Fibroblast of skin of abdomen (primary cell): ENCODE measurements around the gene LAMA2.

ENCODE experiments used
- DNase-seq: peaks from one replicate; pipeline ENCODE4 v3.0.0-alpha.2; 2013

Gene LAMA2

DNA sequence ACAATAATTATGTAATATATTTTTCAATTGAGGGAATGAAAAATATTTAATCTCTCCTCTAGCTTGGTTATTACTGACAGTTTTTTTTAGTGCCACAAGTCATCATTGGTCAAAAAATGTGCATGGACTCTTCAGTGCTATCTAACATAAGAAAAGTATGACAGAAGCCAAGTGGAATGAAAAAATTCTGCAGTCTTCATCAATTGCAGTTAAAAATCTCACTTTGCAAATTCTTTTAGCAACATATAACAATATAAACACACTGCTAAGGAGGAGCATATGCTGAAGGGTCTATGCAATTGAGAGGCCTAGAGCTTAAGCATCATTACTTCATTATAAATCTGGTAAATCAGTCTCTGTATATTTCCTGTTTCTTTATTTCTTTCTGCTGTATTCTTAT, 652.0 kb downstream of the LAMA2 start:
- peak; percentile 6 for DNase-seq

DNA sequence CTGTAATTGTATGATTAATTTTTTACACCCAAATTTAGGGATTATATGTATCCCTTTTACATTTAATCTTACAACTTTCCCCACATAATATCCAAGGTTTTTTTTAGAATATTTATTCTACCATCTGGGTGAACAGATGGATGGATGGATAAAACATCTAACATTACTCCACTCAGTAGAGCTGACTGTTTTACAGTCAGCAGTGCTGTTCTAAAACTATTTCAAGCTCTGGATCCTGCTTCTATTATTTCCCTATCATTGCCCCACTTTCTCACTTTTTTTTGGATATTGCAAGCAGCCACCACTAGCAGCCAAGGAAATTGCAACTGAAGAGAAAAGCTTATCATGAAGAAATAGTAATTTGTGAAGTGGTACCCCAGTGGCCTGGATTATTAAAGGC, 653.3 kb downstream of the LAMA2 start:
- DNase-seq, result no peak

DNA sequence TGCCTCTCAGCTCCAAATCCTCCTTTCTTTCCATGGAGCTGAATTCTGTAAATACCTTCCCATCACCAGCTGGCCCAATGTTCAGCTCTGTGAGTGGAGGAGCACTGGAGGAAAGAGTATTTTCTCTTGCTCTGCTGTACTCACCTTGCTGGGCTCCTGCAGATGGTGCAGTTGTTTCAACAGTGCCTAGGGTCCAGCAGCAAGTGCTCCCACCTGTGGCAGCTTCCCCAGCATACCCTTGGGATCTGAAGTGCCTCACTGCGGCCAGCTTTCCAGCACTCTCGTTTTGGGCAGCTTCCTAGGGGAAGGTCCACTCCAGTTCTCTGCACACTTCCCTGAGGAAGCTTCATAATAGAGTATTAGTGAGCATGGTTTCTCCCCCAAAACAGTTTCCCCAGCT, 656.1 kb downstream of the LAMA2 start:
- no peak for DNase-seq

DNA sequence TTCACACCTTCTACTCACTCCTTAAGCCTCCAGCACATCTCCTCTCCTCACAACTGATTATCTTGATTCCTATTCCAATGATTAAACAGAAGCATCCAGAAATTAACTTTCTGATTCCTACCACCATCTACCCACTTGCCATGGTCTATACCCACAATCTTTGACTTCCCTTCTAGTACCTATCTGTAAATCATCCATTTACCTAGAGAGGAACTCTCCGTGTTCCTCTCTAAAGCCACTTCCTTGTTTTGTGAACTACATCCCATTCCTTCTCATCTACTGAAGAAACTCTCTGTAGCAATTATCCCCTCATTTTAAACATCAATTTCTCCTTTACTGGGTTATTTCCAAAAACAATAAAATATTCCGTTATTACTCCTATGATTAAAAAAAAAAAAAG, 659.8 kb downstream of the LAMA2 start:
- no peak for DNase-seq

DNA sequence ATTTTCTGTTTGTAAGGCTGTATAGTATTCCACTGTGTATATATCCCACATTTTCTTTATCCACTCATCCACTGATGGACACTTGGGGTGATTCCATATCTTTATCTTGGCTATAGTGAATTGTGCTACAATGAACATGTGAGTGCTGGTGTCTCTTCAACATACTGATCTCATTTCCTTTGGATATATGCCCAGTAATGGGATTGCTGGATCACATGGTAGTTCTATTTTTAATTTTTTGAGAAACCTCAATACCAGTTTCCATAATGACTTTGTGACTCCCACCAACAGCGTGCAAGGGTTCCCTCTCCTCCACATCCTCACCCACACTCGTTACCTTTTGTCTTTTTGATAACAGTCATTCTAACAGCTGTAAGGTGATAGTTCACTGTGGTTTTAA, 661.0 kb downstream of the LAMA2 start:
- no peak for DNase-seq

DNA sequence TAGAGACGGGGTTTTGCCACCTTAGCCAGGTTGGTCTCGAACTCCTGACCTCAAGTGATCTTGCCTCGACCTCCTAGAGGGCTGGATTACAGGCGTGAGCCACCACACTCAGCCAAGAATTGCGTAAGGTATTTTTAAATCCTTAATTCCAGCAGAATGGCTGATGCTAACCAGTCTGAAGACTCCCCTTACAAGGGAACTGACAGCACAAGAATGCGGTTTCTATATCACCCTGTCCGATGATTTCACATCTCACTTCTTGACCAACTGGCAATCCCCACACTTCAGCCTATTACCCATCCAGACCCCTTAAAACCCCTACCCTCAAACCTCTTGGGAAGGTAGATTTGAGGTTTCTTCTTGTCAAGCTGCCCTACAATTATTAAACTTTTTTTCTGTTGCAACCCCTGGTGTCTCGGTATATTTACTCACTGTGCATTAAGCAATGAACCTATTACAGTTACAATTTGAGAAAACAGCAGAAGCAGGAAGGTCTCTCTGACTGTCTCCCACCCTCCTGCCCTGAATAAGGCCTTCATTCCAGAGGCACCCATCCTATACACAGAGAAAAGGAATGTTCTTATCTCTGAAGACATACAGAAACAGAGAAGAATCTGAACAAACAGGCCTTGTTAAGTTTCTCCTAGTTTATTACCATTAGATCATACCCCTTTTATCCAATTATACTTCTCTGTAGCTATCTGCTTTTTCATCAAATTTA, 662.1 kb downstream of the LAMA2 start:
- no peak for DNase-seq

DNA sequence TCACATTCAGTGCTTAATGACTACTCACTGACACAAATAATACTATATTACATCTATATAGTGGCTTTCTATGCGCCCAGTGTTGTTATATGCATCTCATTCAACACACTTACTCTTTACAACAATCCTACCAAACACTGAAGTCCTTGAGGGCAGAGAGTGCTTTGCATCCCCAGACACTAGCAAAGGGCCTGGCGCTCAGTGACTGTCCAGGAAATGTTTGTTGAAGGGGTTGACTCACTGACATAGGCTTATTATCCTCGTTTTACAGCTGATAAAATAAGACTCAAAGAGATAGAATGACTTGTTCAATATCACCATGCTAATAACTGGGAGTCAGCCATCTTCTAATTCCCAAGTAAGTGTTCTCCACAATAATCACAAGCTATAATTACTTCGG, 663.8 kb downstream of the LAMA2 start:
- no peak for DNase-seq

DNA sequence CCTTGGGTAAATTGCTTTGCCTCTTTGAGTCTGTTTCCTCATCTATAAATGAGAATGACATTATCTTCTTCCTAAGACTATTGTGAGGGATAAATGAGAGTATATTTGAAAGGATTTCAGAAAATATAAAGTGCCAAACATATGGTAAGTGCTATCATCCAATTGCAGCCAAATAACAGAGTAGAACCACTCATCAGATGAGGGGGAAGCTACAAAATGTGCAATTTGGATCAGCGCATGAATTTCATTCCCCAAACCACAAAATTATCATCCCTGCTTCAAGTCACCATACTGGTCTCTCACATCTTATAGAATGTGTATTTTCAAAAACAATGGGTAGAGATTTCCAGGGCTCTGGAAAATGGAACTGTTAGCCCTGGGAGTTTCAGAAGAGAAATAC, 668.5 kb downstream of the LAMA2 start:
- no peak for DNase-seq

DNA sequence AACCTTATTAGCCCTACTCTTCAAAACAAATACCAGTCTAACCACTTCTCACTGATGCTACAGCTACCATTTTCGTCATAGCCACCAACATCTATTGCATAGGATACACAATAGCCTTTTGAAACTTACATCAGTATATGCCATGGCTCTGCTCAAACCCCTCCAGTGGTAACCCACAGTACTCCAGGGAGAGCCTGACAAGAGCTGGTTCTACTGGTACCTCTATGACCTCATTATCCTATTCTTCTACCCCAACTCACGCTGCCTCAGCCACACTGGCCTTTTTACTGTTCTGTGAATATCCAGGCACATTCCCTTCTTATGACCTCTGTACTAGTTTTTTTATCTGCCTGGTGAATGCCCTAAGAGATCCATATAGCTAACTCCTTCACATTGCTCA, 669.5 kb downstream of the LAMA2 start:
- DNase-seq, result no peak

DNA sequence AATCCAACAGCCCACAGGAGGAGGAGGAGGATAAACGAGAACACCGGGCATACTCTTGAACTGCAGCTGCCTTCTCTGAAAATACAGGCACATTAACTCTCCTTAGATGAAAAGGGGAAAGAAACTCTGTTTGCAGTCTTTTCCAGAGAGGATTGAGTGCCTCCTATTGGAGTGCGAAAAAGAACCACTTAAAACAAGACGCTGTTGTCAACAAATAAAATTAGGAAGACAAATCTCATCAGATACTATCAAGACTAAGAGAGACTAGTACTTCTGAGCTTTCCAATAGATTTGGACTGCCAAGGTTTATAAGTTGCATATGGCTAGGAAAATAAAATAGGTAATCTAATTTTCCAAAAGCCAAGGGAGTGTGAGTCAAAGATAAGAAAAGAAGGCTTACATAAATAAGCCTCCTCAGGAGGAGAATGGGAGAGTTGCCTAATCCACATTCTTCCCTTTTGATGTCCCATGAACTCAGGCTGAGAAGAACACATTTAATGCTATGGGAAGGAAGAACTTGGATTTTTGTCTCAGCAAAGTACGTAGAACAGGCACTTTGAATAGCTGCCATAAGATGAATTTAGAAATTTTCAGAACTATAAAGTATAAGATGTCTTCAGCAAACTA, 672.4 kb downstream of the LAMA2 start:
- peak; percentile 14 for DNase-seq

DNA sequence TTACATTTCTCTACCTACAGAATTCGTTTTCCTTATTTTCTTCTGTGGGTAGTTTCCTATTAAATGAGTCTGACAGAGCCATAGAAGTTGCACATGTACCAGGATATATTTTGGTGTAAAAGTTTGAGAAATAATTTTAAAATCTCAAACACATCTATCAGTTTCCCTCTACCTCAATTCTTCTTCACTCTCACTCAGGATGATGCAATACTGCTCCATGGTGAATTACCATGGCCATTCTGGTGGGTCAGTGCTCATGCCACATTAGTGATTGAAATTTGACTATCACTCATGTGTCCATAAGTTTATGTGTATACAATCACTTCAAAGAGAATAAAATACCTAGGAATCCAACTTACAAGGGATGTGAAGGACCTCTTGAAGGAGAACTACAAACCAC, 675.3 kb downstream of the LAMA2 start:
- DNase-seq, result no peak

DNA sequence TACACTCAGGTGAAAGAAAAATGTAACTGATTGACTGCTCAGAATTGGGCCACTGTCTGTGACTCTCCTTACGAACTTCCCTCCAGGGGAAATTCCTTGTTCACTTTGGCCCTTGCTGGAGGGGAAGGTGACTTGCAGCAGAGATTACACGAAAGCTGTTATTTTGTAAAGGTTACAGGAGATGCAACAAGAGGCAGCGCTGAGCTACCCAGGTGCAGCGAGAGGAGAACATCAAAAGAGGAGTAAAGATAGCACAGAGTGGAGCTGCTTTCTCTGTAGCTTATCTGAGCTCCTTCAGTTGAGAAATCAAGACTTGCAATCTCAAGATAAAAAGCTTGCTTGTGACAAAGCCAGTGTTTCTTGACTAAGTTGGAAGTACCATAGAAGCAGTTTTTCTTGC, 682.4 kb downstream of the LAMA2 start:
- no peak for DNase-seq

DNA sequence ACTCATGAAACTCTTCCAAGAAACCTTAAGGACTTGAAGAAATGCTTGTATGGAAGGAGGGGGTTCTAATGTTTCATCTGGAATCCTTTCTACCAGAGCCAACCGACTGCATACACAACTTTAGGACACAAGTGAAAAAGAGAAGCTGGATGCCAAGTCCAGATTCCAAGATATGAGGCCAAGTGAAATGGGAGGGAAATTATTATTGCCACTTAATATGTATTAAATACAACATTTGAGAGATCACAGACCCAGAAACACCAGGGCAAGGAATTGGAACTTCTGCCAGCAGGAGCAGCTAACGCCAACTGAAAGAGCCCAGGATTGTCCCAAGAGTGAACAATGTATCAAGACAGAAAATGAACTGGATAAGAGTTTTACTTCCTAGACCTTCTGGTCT, 682.9 kb downstream of the LAMA2 start:
- DNase-seq, result no peak
